ENCODE measurements around the gene AGBL1.

AGBL1 gene

DNA sequence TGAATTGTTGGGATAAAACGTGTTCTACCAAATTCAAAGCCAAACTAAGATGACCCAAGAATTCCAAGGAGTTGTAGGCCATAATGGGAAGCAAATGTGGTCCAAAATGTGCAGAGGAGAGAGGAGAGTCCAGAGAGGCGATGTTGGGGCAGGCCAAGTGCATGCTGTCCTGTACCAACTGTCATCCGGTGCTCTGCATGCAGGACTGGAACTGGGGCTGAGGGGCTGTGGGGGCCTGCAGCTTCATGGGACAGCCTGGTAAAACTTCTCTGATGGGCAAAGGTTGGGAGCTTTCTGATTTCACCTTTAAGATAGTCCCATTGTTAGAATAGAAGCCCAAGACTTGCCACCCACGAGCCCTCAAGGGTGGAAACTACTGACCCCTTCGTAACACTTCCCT, 831.4 kb downstream of the AGBL1 start:
- H3K9ac ChIP-seq (ENCODE audit: low read length): no peak overlapping the region
- TF ChIP-seq, protein P1, sequence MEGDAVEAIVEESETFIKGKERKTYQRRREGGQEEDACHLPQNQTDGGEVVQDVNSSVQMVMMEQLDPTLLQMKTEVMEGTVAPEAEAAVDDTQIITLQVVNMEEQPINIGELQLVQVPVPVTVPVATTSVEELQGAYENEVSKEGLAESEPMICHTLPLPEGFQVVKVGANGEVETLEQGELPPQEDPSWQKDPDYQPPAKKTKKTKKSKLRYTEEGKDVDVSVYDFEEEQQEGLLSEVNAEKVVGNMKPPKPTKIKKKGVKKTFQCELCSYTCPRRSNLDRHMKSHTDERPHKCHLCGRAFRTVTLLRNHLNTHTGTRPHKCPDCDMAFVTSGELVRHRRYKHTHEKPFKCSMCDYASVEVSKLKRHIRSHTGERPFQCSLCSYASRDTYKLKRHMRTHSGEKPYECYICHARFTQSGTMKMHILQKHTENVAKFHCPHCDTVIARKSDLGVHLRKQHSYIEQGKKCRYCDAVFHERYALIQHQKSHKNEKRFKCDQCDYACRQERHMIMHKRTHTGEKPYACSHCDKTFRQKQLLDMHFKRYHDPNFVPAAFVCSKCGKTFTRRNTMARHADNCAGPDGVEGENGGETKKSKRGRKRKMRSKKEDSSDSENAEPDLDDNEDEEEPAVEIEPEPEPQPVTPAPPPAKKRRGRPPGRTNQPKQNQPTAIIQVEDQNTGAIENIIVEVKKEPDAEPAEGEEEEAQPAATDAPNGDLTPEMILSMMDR (IDR thresholded peaks at IDR 0.05; ENCODE audit: insufficient read depth, low read length, poor library complexity, severe bottlenecking): no peak
- no peak for TF ChIP-seq EZH2phosphoT487 (conservative IDR thresholded peaks at IDR 0.05; ENCODE audit: low read length)
- no peaks in the 10 kb centered on the region for H3K36me3 ChIP-seq (ENCODE audit: low read length)
- H2AFZ ChIP-seq (ENCODE audit: low read depth, low read length, severe bottlenecking): no peak overlapping the region
- no peaks in the 10 kb centered on the region for H3K9me3 ChIP-seq (ENCODE audit: insufficient read depth, low read length)
- no peaks in the 10 kb centered on the region for H4K20me1 ChIP-seq (ENCODE audit: low read depth, low read length)
- H3K79me2 ChIP-seq (ENCODE audit: insufficient read depth, low read length): no peaks in the 10 kb centered on the region
- H3K9me2 ChIP-seq (replicated peaks; ENCODE audit: insufficient read depth, low read length): no peaks in the 10 kb centered on the region
- H3F3A ChIP-seq (ENCODE audit: insufficient read depth): no peaks in the 10 kb centered on the region
- H3K4me2 ChIP-seq (ENCODE audit: low read depth, low read length, poor library complexity, severe bottlenecking): no peak overlapping the region
- no peaks in the 10 kb centered on the region for H3K27me3 ChIP-seq (ENCODE audit: low read length)
- no peak overlapping the region for H3K4me3 ChIP-seq (ENCODE audit: insufficient read depth, low read length, poor library complexity, severe bottlenecking)
- H3K27ac ChIP-seq (ENCODE audit: low read depth, low read length): no peak overlapping the region

DNA sequence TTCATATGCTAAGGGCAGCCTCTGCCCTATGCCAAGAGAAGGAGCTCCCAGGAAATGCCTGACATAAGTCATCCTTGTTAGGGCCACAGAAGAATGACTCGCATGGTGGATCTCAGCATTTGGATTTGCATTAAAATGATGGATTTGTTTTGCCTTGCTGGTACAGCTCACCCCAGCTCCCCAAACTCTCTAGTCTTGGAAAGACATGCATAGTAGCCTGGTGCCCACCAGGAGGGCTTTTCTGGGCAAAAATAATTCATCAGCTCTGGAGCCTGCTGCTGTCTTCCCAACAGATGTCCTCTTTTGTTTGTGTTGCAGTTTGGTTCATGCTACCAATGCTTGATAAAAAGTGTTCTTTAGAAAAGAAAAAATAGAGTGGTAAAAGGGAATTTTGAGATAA, 833.0 kb downstream of the AGBL1 start:
- Histone ChIP-seq H3F3A (ENCODE audit: insufficient read depth) (no peaks in the 10 kb centered on the region), H3K9ac (ENCODE audit: low read length) (no peak overlapping the region), H3K27me3 (ENCODE audit: low read length) (no peaks in the 10 kb centered on the region), H3K4me2 (ENCODE audit: low read depth, low read length, poor library complexity, severe bottlenecking) (no peak overlapping the region), H3K36me3 (ENCODE audit: low read length) (no peaks in the 10 kb centered on the region), H3K9me3 (ENCODE audit: insufficient read depth, low read length) (no peaks in the 10 kb centered on the region), H4K20me1 (ENCODE audit: low read depth, low read length) (no peaks in the 10 kb centered on the region), H3K4me3 (ENCODE audit: insufficient read depth, low read length, poor library complexity, severe bottlenecking) (no peak overlapping the region), H3K27ac (ENCODE audit: low read depth, low read length) (no peak overlapping the region), H3K9me2 (replicated peaks; ENCODE audit: insufficient read depth, low read length) (no peaks in the 10 kb centered on the region), H2AFZ (ENCODE audit: low read depth, low read length, severe bottlenecking) (no peak overlapping the region), H3K79me2 (ENCODE audit: insufficient read depth, low read length) (no peaks in the 10 kb centered on the region)
- TF ChIP-seq, protein P1 (IDR thresholded peaks at IDR 0.05; ENCODE audit: insufficient read depth, low read length, poor library complexity, severe bottlenecking): no peak
- no peak for TF ChIP-seq EZH2phosphoT487 (conservative IDR thresholded peaks at IDR 0.05; ENCODE audit: low read length)

DNA sequence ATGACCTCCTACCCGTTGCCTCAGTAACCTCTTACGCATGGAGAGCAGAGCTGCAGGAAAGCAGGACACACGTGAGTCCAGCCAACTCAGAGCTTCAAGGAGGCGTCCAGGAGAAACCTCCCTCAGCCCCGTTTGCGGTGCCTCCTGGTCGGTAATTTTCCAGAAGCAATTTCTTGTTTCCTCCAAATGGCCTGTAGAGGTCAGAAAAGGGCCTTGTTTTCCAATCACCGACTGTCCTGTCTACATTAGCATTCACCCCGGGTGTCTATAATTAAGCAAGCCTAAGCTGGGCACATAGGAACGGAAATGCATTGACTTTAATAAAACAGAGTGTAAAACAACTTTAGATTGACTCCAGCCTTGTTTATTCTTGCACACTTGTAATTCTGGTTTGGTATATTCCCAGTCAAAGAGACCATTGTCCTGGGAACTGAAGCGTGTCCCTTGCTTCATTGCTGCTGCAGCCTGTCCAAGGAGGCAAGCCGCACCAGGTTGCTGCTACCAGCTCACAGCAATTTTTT, 836.2 kb downstream of the AGBL1 start:
- H3K27me3 ChIP-seq (ENCODE audit: low read length): no peaks in the 10 kb centered on the region
- H2AFZ ChIP-seq (ENCODE audit: low read depth, low read length, severe bottlenecking): no peak overlapping the region
- no peak overlapping the region for H3K9ac ChIP-seq (ENCODE audit: low read length)
- TF ChIP-seq, protein P1 (IDR thresholded peaks at IDR 0.05; ENCODE audit: insufficient read depth, low read length, poor library complexity, severe bottlenecking): no peak
- no peak for TF ChIP-seq EZH2phosphoT487 (conservative IDR thresholded peaks at IDR 0.05; ENCODE audit: low read length)
- H4K20me1 ChIP-seq (ENCODE audit: low read depth, low read length): no peaks in the 10 kb centered on the region
- H3K4me2 ChIP-seq (ENCODE audit: low read depth, low read length, poor library complexity, severe bottlenecking): no peak overlapping the region
- no peak overlapping the region for H3K27ac ChIP-seq (ENCODE audit: low read depth, low read length)
- no peaks in the 10 kb centered on the region for H3K79me2 ChIP-seq (ENCODE audit: insufficient read depth, low read length)
- H3F3A ChIP-seq (ENCODE audit: insufficient read depth): no peaks in the 10 kb centered on the region
- no peaks in the 10 kb centered on the region for H3K9me3 ChIP-seq (ENCODE audit: insufficient read depth, low read length)
- H3K4me3 ChIP-seq (ENCODE audit: insufficient read depth, low read length, poor library complexity, severe bottlenecking): no peak overlapping the region
- no peaks in the 10 kb centered on the region for H3K36me3 ChIP-seq (ENCODE audit: low read length)
- H3K9me2 ChIP-seq (replicated peaks; ENCODE audit: insufficient read depth, low read length): no peaks in the 10 kb centered on the region

Data from SU-DHL-6 (cell line).